Activated B cell treated with CpG ODN at 0.5 μM for 24 hours (primary cell): ENCODE data around the gene MUC12. TPM values are rescaled to one million over a fixed set of nuclear protein-coding genes. Genes with fewer than 3 reads are reported as not detected.
"Not testable (repeated sequence)": the region's sequence is repeated elsewhere in the genome, so short reads cannot be mapped to it uniquely, and the experiment has no call there.

Experiments
- ATAC-seq: fragments of 200-7000 bp; cut with Tn5 transposase; one replicate; pipeline ENCODE4 v1.10.0; 2021; ENCODE audit warnings: low read depth, mild to moderate bottlenecking, moderate library complexity
- CTCF ChIA-PET: fragments of 350-600 bp; sonication (Branson Sonifier 250); formaldehyde crosslinking; loops from one replicate; lab custom pipeline; 2021; ENCODE audit warnings: antibody characterized with exemption; lab: Charles Lee
- POLR2A ChIA-PET: fragments of 350-600 bp; sonication (Branson Sonifier 250); formaldehyde crosslinking; loops from one replicate; lab custom pipeline; 2021; ENCODE audit warnings: antibody characterized with exemption; lab: Charles Lee
- DNase-seq: peaks from one replicate; pipeline ENCODE4 v3.0.0; 2022
- H3K27ac Mint-ChIP-seq: one replicate; pipeline ENCODE4 v1.8.0; 2020; ENCODE audit warnings: mixed read lengths
- H3K27me3 Mint-ChIP-seq: one replicate; pipeline ENCODE4 v1.8.0; 2021; ENCODE audit warnings: mixed read lengths
- H3K36me3 Mint-ChIP-seq: one replicate; pipeline ENCODE4 v1.8.0; 2021; ENCODE audit warnings: low read depth, mixed read lengths
- H3K4me1 Mint-ChIP-seq: one replicate; pipeline ENCODE4 v1.8.0; 2021; ENCODE audit warnings: mixed read lengths
- H3K4me3 Mint-ChIP-seq: one replicate; pipeline ENCODE4 v1.8.0; 2020; ENCODE audit warnings: mild to moderate bottlenecking, mixed read lengths
- H3K9me3 Mint-ChIP-seq: one replicate; pipeline ENCODE4 v1.8.0; 2020; ENCODE audit warnings: mixed read lengths
- intact Hi-C: fragments of 100-400 bp; cut with micrococcal nuclease; formaldehyde crosslinking; loops from one replicate; pipeline ENCODE4 v1.15.1; 2024
- total RNA-seq: library from RNA; stranded (reverse); gene quantifications from 2 replicates; pipeline ENCODE4 v1.2.3, GENCODE V29; 2022
- TF ChIP-seq, protein P1 (sequence below): fragments of 200-600 bp; IDR thresholded peaks from one replicate; pipeline ENCODE4 v1.8.0; 2022; ENCODE audit warnings: antibody characterized with exemption, mild to moderate bottlenecking

MUC12 gene
- total RNA-seq, 1 donor from 2014 or later: not detected

- Mint-ChIP-seq H3K4me1 (no peaks in the 10 kb centered on the region), H3K4me3 (no peak overlapping the region), H3K27me3 (peaks cover 40% of the 10 kb centered on the region), H3K27ac (no peak overlapping the region), H3K36me3 (no peaks in the 10 kb centered on the region), H3K9me3 (peaks cover 10% of the 10 kb centered on the region)
- intact Hi-C loops: loop anchor here (2.0 kb wide), 1 partner anchor 21 kb away; no protein-coding TSS in a partner anchor
- TF ChIP-seq, protein P1, sequence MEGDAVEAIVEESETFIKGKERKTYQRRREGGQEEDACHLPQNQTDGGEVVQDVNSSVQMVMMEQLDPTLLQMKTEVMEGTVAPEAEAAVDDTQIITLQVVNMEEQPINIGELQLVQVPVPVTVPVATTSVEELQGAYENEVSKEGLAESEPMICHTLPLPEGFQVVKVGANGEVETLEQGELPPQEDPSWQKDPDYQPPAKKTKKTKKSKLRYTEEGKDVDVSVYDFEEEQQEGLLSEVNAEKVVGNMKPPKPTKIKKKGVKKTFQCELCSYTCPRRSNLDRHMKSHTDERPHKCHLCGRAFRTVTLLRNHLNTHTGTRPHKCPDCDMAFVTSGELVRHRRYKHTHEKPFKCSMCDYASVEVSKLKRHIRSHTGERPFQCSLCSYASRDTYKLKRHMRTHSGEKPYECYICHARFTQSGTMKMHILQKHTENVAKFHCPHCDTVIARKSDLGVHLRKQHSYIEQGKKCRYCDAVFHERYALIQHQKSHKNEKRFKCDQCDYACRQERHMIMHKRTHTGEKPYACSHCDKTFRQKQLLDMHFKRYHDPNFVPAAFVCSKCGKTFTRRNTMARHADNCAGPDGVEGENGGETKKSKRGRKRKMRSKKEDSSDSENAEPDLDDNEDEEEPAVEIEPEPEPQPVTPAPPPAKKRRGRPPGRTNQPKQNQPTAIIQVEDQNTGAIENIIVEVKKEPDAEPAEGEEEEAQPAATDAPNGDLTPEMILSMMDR: no peak
- DNase-seq (no peak), ATAC-seq (no peak)
- ChIA-PET CTCF (no interaction called here), POLR2A (no interaction called here)
These were observed 4.7 kb downstream of the MUC12 start for GRCh38 chr7:100974021-100974420.

DNA sequence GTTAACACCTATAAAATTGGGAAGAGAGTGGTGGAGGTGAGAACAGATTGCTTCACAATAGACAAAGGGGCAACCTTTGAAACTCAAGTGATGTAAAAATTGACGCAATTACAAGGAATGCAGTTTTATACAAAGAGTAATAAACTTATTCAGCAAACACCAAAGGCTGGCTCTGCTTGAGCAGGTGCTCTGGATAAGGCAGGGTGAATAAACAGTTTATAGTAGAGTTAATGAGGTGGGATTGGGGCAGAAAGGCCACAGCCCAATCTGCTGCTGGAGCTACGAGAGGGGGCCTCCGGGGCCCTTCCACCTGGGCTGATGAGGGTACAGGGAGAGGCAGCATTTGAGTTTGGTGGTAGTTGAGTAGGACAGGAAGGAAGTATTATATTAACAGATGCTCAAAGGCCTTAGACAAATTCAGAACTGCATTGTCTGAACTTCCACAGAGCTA, 6.0 kb downstream of the MUC12 start:
- ATAC-seq: no peak
- TF ChIP-seq, protein P1: no peak
- Mint-ChIP-seq H3K36me3 (no peaks in the 10 kb centered on the region), H3K27me3 (peaks cover 31% of the 10 kb centered on the region), H3K4me1 (no peaks in the 10 kb centered on the region), H3K4me3 (no peak overlapping the region), H3K27ac (no peak overlapping the region), H3K9me3 (peaks cover 10% of the 10 kb centered on the region)
- DNase-seq: no peak
- CTCF ChIA-PET: no interaction called here
- intact Hi-C loops: loop anchor here (2.0 kb wide), 1 partner anchor 23 kb away; no protein-coding TSS in a partner anchor
- POLR2A ChIA-PET: no interaction called here

GRCh38 chr7:100978300-100978699, 8.9 kb downstream of the MUC12 start:
- Mint-ChIP-seq H3K36me3 (no peaks in the 10 kb centered on the region), H3K4me3 (no peak overlapping the region), H3K27ac (no peak overlapping the region), H3K4me1 (no peaks in the 10 kb centered on the region), H3K9me3 (peaks cover 10% of the 10 kb centered on the region), H3K27me3 (peaks cover 26% of the 10 kb centered on the region)
- POLR2A ChIA-PET: no interaction called here
- no peak for ATAC-seq
- no peak for DNase-seq
- intact Hi-C loops: no loop called here
- TF ChIP-seq, protein P1: no peak
- CTCF ChIA-PET: no interaction called here

GRCh38 chr7:100983451-100984187, 14.3 kb downstream of the MUC12 start:
- no peak for DNase-seq
- TF ChIP-seq, protein P1: no peak
- CTCF ChIA-PET: no interaction called here
- no peak for ATAC-seq
- intact Hi-C loops: no loop called here
- no peak overlapping the region for H3K4me3 Mint-ChIP-seq
- POLR2A ChIA-PET: no interaction called here
- H3K4me1 Mint-ChIP-seq: no peaks in the 10 kb centered on the region
- no peaks in the 10 kb centered on the region for H3K9me3 Mint-ChIP-seq
- peaks cover 25% of the 10 kb centered on the region for H3K27me3 Mint-ChIP-seq
- H3K36me3 Mint-ChIP-seq: no peaks in the 10 kb centered on the region
- H3K27ac Mint-ChIP-seq: no peak overlapping the region

- POLR2A ChIA-PET, ATAC-seq, H3K27ac Mint-ChIP-seq, H3K4me1 Mint-ChIP-seq, H3K9me3 Mint-ChIP-seq, H3K36me3 Mint-ChIP-seq, DNase-seq, intact Hi-C loops, H3K4me3 Mint-ChIP-seq, CTCF ChIA-PET: not testable (repeated sequence)
- peaks cover 26% of the 10 kb centered on the region for H3K27me3 Mint-ChIP-seq
These were observed 15.0 kb downstream of the MUC12 start for GRCh38 chr7:100984241-100984918.

DNA sequence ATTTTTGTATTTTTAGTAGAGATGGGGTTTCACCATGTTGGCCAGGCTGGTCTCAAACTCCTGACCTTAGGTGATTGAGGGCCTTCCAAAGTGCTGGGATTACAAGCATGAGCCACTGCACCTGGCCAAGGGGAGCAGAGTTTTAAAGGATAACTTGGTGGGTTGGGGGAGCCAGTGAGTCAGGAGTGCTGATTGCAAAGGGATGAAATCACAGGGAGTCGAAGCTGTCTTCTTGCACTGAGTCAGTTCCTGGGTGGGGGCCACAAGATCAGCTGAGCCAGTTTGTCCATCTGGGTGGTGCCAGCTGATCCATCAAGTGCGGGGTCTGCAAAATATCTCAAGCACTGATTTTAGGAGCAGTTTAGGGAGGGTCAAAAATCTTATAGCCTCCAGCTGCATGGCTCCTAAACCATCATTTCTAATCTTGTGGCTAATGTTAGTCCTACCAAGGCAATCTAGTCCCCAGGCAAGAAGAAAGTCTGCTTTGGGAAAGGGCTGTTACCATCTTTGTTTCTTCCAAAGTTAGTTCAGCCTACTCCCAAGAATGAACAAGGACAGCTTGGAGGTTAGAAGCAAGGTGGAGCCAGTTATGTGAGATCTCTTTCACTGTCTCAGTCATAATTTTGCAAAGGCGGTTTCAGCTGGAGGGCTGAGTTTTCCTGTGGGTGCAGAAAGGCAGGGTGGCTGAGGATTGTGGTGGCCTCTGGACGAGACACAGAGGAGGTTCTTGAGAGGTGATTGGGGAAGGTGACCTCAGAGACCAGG, 15.8 kb downstream of the MUC12 start:
- intact Hi-C loops, H3K27ac Mint-ChIP-seq, H3K9me3 Mint-ChIP-seq, H3K4me1 Mint-ChIP-seq, ATAC-seq, H3K4me3 Mint-ChIP-seq, CTCF ChIA-PET, H3K36me3 Mint-ChIP-seq, POLR2A ChIA-PET, DNase-seq: not testable (repeated sequence)
- peaks cover 27% of the 10 kb centered on the region for H3K27me3 Mint-ChIP-seq
